ENCODE data around the gene FAAP100.

DNA sequence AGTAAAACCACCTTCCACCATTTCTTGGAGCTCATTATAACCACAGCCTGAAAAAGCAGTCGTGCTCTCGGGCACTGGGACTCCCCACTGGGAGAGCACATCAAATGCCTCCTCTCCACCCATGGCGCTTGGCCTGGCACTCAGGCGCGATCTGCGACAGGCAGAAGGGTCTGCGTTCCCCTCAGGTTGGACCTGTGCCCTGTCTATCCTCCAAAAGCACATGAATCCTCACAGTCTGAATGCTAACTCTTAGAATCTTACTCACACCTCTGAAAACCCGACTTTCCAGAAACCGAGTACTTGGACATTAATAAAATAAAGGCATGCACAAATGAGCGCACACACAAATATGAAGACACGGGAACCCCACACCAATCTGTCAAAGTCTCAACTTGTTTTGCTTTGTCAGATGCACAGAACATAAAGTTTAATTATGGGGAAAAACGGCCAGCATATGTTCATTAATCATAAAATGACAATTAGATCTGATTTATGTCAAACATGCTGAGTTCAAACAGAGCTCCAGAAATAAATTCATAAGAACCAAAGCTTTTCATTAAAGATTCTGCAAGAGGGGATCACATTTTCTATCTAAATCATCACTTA lies 20.5 kb upstream of the FAAP100 start:
- TF ChIP-seq NFRKB (IDR thresholded peaks at IDR 0.05) (no peak), FOXM1 (IDR thresholded peaks at IDR 0.05; ENCODE audit: borderline replicate concordance) (no peak), FOXK2 (IDR thresholded peaks at IDR 0.05) (no peak), FOXA1 (IDR thresholded peaks at IDR 0.05) (no peak), TARDBP (IDR thresholded peaks at IDR 0.05) (no peak), ARNT (IDR thresholded peaks at IDR 0.05) (no peak), LEF1 (IDR thresholded peaks at IDR 0.05; ENCODE audit: borderline replicate concordance) (no peak), SUZ12 (IDR thresholded peaks at IDR 0.05) (no peak), SP1 (IDR thresholded peaks at IDR 0.05) (no peak), BHLHE40 (IDR thresholded peaks at IDR 0.05; ENCODE audit: borderline replicate concordance) (no peak), HDGF (IDR thresholded peaks at IDR 0.05; ENCODE audit: borderline replicate concordance) (no peak), ELF4 (IDR thresholded peaks at IDR 0.05) (no peak), ZNF384 (IDR thresholded peaks at IDR 0.05) (no peak)

All from HEK293T (cell line).